HG02884 (cell line): ENCODE results near the gene C17orf114.
A peak's percentile ranks its signal among the peaks of the same experiment; 100 is the strongest.

Experiments
- ATAC-seq: cut with Tn5 transposase; IDR thresholded peaks from one replicate; pipeline ENCODE4 v1.9.1; 2021; ENCODE audit warnings: mild to moderate bottlenecking, moderate library complexity; ENCODE audit not compliant: unreplicated experiment

Gene C17orf114

DNA sequence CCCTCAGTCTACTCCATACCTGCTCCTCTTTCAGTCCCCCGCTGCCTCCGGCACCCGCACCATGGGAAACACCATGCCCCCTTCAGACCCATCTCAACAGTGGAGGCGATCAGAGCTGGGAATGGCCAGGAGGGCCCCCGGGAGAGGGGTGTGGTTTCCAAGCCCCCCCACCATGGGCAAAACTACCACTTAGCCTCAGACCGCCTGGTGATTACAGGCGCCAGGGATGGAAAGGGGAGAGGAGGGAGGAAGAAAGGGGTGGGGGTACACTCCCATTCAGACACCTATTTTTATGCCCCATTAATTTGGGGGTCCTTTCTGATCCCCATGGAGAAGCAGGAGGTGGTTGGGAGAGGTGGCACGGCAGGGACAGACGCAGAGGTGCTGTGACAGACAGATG lies at the start of gene C17orf114:
C17orf114 (minus strand) TSS at position 101 of the 400 bp plus-strand sequence.
- ATAC-seq, result no peak

DNA sequence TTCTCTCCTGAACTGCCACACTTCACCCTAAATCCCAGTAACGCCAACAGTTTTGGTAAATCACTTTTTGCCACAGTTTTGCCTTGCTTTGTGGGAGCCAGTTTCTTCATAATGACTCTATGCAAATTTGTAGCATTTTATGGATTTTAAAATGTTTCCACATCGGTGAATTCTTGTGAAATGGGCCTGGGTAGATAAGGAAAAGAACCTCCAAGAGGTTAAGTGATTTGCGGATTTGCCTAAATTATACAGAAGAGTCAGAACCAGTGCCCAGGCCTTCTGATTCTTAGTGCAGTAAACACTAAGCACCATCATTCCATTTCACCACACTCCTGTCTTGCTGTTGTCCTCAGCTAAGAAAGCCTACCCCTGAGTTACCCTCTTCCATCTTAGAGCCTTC lies 49.0 kb upstream of the C17orf114 start:
- ATAC-seq, result no peak

DNA sequence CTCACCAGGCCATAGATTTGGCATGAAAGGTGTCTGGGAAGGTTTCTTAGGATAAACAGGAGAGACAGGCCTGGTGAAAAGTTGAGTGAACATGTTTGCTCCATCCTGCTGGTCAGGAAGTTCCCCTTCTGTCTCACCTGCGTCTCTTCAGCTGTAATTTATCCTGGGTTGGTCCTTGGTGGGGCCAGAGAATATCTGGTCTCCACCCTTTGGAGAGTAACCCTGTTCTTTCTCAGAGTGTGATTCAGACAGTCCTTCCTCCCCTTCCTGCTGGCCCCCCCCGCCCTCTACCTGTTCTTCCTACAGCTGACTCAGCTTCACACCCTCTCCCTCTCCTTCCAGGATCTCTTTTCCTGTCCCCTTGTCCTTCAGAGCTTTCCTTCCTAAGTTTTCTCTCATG lies 48.1 kb upstream of the C17orf114 start:
- ATAC-seq, result no peak

DNA sequence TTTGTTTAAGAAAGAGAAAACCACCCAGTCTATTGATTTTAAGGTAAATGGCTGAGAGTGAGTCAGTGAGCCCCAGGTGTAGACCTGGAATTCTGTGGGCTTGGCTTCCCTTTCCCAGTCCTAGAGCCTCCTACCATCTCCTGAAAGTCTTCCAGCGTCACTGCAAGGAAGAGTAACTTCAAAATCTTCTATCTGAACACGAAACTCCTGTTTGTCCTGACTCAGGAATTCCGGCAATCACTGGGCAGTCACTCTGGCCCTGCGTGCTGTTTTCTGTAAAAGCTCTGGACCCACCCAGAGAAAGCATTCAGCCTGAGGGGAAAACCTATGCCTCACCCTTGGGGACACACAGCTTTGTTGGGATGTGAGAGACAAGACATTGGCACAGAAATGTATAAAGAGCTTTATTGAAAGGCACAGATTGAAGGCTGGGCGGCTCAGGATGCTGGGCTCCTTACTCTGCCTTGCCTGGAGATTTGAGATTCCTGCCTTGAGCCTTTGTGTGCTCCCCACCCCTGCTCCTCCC lies 46.9 kb upstream of the C17orf114 start:
- ATAC-seq, result no peak

DNA sequence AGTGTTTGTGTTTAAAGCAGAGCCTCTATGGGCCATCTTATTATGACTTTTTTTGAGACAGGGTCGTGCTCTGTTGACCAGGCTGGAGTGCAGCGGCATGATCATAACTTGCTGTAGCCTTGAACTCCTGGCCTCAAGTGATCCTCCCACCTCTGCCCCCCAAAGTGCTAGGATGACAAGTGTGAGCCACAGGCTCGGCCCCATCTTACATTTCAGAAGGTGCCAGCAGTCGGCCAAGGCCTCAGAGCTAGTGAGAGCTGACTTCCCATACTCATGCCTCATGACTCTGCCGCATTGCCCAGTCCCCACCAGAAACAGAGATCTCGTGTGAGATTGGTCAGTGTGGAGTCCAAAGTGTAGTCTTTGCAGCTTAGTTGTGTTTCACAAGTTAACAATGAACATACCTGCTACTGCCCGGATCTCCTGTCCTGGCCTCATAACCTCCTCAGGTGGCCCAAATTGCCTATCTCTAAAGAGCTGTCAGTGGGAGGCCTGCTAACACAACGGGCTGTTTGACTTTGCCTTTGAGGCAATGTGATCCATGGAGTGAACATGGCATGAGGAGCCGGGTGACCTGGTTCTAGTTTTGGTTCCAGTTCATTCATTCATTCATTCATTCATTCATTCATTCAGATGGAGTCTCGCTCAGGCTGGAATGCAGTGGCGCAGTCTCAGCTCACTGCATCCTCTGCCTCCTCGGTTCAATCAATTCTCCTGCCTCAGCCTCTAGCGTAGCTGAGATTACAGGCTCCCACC lies 44.7 kb upstream of the C17orf114 start:
- ATAC-seq, result no peak

DNA sequence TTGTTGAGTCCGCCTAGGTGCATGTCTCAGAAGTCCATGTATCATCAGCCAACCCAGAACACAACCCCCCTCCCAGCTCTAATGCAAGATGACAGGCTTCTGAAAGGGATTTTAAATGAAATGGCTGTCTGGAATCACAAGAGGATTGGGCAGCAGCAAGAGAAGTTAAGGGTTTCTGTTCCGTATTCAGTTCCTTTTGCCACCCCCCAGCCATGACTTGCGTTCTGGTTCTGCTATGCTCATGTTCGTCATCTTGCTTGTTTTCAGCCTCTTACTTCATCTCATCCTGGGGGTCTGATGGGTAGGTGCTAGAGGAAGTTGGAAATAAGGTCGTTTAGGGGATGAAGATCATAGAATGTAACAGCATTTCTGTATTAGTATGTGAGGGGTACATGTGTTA lies 43.0 kb upstream of the C17orf114 start:
- no peak for ATAC-seq

DNA sequence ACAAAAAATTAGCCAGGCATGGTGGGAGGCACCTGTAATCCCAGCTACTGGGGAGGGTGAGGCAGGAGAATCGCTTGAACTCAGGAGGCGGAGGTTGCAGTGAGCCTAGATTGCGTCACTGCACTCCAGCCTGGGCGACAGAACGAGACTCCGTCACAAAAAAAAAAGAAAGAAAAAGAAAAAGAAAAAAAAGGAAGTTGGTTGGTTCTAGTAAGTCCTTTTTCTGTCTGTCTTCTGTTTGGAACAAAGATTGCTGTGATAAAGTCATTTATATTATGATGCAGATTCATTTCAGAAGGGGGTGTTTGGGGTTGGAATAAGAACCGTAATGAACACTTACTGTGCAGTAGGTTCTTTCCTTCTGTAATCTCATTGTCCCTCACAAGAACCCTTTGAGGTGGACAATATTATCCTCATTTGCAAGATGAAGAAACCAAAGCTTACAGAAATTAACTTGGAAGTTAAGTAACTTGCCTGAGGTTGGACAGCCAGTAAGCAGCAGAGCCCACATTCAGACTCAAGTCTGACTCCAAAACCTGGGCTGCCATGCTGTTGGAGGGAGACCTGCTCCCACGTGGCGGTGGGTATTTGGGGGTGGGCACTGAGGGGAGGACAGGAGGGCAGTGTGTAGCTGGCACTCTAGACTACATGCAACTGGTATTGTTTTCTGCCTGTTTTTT lies 41.3 kb upstream of the C17orf114 start:
- no peak for ATAC-seq

DNA sequence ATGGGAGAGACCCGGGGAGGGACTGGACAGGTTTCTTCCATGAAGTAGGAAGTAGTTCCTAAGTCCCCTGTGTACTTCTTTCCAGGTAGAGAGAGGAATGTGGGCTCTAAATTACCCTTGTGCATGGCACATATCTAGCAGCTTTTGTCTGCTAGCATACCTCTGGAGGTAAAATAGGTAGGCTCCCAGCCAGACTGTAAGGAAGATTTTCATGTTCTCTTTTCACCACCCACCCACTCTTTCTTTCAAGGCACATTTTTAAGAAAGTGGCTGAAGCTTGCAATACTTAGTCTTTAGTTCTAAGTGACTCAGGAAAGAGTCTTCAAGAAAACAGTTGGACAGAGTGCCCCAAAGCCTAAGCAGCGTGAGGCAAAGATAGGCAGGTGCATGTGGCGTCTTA lies 40.2 kb upstream of the C17orf114 start:
- ATAC-seq, result no peak

DNA sequence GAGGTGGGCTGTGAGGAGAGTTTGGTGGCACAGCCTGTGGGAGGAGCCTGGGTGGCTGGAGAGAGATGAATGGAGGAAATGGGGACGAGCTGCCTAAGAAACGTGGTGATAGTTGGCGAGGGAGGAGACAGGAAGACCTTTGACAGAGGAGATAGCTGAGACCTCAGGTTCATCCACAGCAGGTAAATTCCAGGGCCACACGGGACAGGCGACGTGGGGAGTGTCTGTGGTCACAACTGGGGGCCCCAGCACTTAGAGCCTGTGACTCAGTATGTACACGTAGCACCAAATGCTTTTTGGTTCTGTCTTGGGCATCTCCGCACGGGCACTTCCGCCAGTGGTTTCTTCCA lies 38.7 kb upstream of the C17orf114 start:
- no peak for ATAC-seq

DNA sequence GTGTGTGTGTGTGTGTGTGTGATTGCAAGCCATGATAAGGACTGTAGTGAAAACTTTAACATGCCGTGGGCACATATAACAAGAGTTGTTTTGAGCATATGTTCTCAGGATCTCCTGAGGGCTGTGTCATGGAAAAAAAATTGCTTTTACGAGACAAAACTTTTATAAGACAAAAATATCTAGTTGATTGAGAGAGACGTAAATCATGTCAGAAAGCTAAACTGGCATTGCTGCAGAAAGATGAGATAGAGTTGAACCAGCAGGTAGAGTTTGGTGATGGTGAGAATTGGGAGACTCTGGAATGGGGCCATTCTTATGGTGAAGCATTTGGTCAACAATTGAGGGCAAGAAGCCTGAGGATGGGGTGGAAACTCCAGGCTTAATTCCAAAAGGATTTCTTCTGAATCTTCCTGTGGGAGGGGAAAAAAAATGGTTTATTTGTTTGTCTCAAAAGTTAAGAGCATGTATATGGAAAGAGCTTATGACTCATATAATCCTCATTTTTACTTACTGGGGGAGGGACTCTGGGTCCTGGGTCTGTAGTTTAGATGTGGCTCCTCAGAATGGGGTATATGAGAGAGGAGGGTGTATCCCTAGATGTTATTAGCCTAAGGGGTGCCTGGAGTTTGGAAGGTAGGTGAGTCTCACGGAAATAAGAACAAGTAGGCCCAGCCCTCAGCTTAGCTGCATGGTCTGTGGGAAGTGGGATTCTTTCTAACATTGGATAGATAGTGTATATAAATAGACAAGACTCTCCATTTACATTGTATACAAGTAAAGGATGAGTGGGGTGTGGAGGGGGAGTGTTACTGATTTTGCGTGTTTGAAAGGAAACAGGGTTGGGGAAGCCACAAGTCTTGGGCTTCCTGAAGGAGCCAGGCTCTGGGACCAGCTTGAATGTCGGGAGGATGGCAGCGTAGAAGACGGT lies 38.1 kb upstream of the C17orf114 start:
- no peak for ATAC-seq

DNA sequence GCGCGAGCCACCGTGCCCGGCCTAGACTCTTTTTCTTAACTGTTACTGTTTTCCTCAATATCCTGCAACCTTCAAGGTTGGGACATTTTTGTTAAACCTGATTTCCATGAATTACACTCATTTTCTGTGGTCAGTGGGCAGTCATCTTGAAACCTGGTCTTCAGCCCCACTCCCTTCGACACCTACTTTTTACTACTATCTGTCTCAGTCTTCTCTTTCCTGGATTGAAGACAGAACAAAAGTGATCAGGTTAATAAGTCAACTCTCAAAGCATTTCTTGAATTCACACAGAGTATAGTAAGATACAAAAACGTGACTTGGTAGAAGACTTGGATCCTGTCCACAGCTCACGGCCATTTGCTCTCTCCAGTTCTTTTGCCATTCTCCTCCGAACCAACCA lies 37.1 kb upstream of the C17orf114 start:
- ATAC-seq, result no peak

DNA sequence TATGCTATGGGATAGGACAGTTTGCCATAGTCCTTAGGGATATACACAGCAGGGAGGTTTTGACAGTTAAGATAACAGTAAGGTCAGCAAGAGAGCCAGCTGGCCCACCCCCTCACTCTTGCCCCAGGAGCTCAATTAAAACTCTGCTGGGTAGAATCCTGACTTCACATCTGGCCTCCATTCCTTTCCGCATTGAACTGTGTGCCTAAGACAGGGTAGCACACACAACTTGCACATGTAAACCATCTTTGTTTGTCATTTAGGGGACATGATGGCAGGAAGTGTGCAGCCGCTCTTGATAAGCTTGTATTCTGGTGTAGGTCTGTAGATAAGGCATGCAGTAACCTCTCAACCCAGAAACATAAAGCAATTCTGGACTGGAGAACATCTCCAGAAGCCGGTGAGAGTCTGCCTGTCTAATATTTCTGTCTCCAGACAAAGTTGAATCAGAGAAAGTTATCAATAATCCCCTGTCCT lies 36.2 kb upstream of the C17orf114 start:
- ATAC-seq, result no peak

DNA sequence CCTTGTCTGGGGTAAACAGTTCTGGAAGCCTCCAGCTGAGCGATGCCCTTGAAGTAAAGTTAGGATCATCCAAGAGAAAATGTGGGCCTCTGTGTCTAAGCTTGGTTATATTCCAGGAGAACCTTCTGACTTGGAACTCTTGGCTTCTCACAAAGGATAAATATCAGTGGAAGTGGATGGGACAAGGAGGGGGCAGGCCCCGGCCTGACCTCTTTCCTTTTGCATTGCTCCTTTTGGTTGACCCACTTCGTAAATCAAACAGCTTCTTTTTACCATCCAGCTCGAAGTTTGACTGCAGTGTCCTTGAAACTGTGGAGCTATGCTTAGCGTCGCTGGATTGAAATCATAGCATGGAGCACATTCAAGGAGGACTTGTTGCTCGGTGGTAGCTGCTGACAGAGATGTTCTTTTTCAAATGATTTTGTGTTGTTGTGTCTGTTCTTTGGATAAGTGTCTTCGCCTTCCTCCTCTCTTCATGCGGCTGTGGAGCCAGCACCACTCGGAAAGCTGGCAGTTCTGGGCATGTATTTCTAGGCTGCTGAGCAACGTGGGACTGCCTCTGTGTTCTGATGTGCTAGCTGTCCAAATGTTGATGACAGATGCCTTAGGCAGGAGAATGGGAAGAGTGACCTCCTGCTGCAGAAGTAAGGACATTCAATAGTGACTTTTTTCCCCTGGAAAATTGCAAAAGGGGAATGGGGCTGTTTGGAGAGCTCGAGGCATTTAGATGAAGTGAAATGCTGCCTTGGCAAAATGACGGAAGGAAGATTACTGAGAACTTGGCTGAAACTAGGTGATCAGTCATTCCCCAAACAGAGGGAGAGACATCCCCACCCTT lies 35.6 kb upstream of the C17orf114 start:
- ATAC-seq, result no peak

DNA sequence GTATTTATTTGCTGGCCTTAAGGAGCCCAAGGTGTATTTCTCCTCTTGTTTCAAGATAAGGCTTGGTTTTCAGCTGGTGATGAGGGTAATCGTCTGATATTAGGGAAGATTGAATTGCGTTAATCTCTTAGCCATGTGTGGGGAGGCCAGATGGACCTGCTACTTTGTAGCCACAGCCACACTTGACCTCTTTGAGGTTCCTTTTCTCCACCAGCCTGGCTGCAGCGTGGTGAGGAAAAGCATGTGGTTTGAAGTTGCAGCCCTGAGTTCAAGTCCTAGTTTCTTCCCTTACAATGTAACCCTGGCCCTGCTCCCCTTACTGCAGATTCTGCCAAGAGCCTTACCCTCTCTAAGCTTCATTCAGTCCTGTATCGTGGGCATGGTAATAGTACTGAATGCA lies 34.1 kb upstream of the C17orf114 start:
- ATAC-seq, result no peak

DNA sequence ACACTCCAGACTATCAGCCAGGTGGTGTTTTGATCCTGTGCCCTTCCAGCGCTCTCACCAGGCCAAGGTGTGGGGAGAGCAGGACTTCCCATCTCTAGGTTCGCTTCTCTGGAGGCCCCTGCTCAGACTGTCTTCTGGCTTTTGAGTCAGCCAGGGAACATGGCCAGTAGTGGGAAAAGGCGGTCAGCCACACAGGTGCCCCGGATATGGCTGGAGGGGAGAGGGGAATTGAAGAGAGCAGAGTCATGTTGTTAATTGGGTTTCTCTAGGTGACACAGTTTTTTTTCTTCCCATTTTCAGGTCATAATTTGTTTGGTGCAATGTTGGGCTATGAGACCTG lies 32.5 kb upstream of the C17orf114 start:
- ATAC-seq, result no peak

DNA sequence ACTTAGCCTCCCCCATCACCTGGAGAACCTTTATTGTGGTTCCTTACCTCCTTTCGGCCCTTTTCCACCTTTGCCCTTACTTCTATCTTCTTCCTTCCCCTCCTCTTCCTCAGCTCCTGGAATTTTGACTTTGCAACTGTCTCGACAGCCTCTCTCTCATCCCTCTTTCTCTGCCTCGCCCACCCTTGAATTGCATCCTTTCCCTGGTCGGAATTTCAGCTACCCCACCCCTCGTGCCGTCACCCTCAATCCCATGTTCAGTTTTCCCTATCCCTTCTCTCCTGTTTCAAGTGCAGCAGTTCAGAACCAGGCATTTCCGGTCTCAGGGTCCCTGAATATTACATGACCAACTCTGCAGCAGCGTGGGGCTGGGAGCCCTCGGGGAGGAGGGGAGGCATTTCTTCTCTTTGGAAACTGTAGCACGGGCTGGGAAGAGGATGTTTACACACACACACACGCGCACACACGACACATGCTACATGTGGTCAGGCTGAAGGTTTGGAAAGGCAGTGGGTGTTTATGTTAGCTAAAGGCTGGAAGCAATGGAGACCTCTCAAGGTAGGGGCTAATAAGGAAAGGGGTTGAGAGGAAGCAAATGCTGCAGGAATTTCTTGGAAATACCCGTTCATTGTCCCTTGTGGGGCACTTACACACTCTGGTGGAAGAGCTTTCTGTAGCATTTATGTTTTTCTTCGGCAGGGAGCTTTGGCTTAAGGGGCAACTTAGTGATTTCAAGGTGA lies 32.0 kb upstream of the C17orf114 start:
- ATAC-seq, result no peak

DNA sequence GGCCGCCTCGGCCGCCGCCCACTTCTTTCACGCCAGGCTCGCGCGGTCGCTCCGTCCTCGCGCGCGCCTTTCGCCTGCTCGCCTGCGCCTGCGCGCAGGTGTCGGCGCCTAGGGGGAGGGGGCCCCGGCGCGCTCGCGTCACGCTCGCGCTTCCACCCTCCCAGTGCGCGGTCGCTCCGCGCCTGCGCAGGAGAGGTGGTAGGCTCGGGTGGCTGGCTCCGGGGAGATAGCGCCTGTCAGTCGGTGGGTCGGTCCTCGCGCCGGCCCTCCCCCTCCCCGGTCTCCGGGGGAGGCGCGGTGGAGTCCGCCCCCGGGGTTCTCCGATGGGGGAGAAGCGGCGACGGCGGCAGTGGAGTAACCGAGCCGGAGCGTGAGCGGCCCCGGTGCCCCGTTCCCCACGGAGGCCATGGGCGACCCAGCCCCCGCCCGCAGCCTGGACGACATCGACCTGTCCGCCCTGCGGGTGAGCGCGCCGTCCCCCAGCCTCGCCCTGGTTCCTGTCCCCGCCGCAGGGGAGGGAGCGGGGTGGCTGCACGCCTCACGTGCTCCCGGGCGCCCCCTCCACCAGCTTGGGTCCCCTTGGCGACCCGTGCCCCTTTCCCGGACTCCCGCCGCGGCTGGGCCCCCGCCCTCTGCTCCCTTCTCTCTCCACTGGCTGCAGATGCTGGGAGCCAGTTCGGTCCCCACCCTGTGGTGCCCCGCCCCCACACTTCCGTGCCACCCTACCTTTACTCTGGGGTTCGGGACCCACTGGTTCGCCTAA lies 31.2 kb upstream of the C17orf114 start, which contains the start of gene MINK1:
MINK1 (plus strand) TSS at position 163 of the 763 bp plus-strand sequence; CDS start at position 407, 244 bp downstream.
- ATAC-seq, result peak; percentile 84

DNA sequence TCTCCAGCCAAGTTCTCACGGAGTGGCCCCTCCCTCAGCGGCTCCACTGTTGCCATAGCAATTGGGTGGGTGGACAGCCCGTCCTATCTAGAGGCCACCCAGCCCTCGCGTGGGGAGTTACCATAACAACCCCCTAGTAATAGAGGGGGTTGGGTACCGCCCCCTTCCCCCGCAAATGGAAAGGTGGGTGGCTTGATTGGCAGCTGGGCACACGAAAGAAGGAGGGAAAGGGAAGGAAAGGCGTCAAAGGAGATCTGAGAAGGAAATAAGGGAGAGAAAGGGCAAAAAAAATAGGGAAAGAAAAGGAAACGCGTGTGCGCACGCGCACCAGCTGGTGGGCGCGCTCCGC lies 30.7 kb upstream of the C17orf114 start:
- peak; percentile 17 for ATAC-seq

DNA sequence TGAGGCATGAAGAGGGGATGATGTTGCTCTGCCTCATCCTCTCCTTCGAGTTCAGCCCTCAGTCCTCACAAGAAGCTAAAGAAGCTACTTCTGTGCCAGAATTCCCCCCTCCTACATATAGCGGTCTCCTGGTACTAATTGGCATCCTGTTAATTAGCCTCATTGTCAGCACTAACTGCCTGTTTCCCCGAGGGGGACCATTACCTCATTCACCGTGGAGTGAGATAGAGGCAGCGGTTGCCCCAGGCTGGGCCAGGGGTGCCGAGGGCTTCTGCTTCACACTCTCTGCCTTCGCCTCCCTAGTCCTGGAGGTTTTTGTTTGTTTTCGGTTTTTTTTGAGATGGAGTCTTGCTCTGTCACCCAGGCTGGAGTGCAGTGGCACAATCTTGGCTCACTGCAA lies 25.3 kb upstream of the C17orf114 start:
- ATAC-seq, result no peak
